K562 (cell line): Measurements from ENCODE around the gene GLI1. TPM values are rescaled to one million over a fixed set of nuclear protein-coding genes. Genes with fewer than 3 reads are reported as not detected.
A peak's percentile ranks its signal among the peaks of the same experiment; 100 is the strongest.

Experiments
- ATF7 ChIP-seq: fragments of 450-650 bp; IDR thresholded peaks from 2 replicates; pipeline ENCODE4 v1.7.1; 2014; ENCODE audit warnings: mild to moderate bottlenecking, moderate library complexity
- CBX8 ChIP-seq: fragments of 200-600 bp; sonication (generic); IDR thresholded peaks from 2 replicates; pipeline ENCODE4 v1.6.1; 2012; ENCODE audit warnings: borderline replicate concordance, mixed run types, low read depth, mild to moderate bottlenecking, moderate library complexity, mixed read lengths, low read length, control low read depth, inconsistent platforms; ENCODE audit not compliant: poor library complexity, severe bottlenecking; ENCODE audit errors: extremely low read depth
- CHD2 ChIP-seq: IDR thresholded peaks from 2 replicates; pipeline ENCODE4 v1.6.1; 2011; ENCODE audit warnings: low read depth, low read length
- ETS2 ChIP-seq: IDR thresholded peaks from 2 replicates; pipeline ENCODE4 v1.6.1; 2016; ENCODE audit warnings: borderline replicate concordance, missing genetic modification characterization, mild to moderate bottlenecking, moderate library complexity, missing compliant biosample characterization; ENCODE audit not compliant: poor library complexity, severe bottlenecking
- FOXP1 ChIP-seq: sonication (generic); formaldehyde crosslinking; IDR thresholded peaks from 2 replicates; pipeline ENCODE4 v1.8.0; 2022; ENCODE audit warnings: mild to moderate bottlenecking, missing genetic modification reagents
- JUN ChIP-seq, 2 experiments: sonication (generic) in 1 of 2; formaldehyde crosslinking in 1 of 2; IDR thresholded peaks; 2 replicates each; pipeline versions ENCODE4 v1.6.1 to v1.8.0; 2012 to 2022; ENCODE audit warnings: borderline replicate concordance in 2 of 2, mild to moderate bottlenecking in 2 of 2, improper control_type of control experiment in 1 of 2, low read depth in 1 of 2, low read length in 1 of 2, missing genetic modification reagents in 1 of 2
- NFIC ChIP-seq: fragments of 450-650 bp; IDR thresholded peaks from 2 replicates; pipeline ENCODE4 v1.6.1; 2017; ENCODE audit warnings: mild to moderate bottlenecking, inconsistent platforms
- NFYB ChIP-seq: IDR thresholded peaks from 2 replicates; pipeline ENCODE4 v1.6.1; 2011; ENCODE audit warnings: mild to moderate bottlenecking, moderate library complexity; ENCODE audit not compliant: insufficient read length; ENCODE audit errors: extremely low read depth
- SRSF9 ChIP-seq: fragments of 200-400 bp; formaldehyde crosslinking; IDR thresholded peaks from 2 replicates; pipeline ENCODE4 v1.6.1; 2017; ENCODE audit warnings: low read depth, low read length, borderline replicate concordance
- SUPT5H ChIP-seq: fragments of 450-650 bp; IDR thresholded peaks from 2 replicates; pipeline ENCODE4 v1.6.1; 2016
- TEAD4 ChIP-seq, 2 experiments: sonication (generic) in 1 of 2; formaldehyde crosslinking in 1 of 2; IDR thresholded peaks; 2 replicates each; pipeline versions ENCODE4 v1.6.1 to v1.8.0; 2012 to 2022; ENCODE audit warnings: borderline replicate concordance in 1 of 2, inconsistent platforms in 1 of 2, low read length in 1 of 2, mild to moderate bottlenecking in 1 of 2, missing genetic modification reagents in 1 of 2
- ZEB2 ChIP-seq: fragments of 450-650 bp; IDR thresholded peaks from 2 replicates; pipeline ENCODE4 v1.6.1; 2016
- ZNF239 ChIP-seq: fragments of 250-450 bp; sonication (Bioruptor Pico); IDR thresholded peaks from 2 replicates; pipeline ENCODE4 v1.4.0; 2020; ENCODE audit warnings: mild to moderate bottlenecking
- polyA plus RNA-seq, 8 experiments: library from polyadenylated mRNA; depleted of rRNA in 4 of 8; stranded (reverse) in 5 of 8; unstranded in 3 of 8; fragments of >200 nt; fragmentation: Nextera tagmentation in 2 of 8; fragmentation: Illumina TruSeq in 1 of 8; extraction: Ambion mirVana in 2 of 8; extraction: Trizol in 1 of 8; gene quantifications; 2 replicates each; pipeline versions ENCODE4 v1.2.1 to v1.2.3, GENCODE V29; 2011 to 2014; ENCODE audit warnings: inconsistent platforms in 1 of 8, missing spikeins in 1 of 8
- total RNA-seq, 7 experiments: library from RNA; depleted of rRNA in 6 of 7; stranded (reverse); fragments of >200 nt in 6 of 7; fragmentation: Illumina TruSeq in 2 of 7; extraction: Trizol in 2 of 7; gene quantifications; 2 replicates each; pipeline versions ENCODE4 v1.2.1 to v1.2.3, GENCODE V29; 2011 to 2021; ENCODE audit warnings: low replicate concordance in 1 of 7
- TF ChIP-seq, protein P1 (sequence below): sonication (generic); formaldehyde crosslinking; IDR thresholded peaks from 2 replicates; pipeline ENCODE4 v1.8.0; 2022; ENCODE audit warnings: mild to moderate bottlenecking, missing genetic modification reagents
- TF ChIP-seq, protein P2 (sequence below): fragments of 250-450 bp; sonication (Bioruptor Pico); IDR thresholded peaks from 2 replicates; pipeline ENCODE4 v1.8.0; 2021; ENCODE audit warnings: borderline replicate concordance, mild to moderate bottlenecking, moderate library complexity; ENCODE audit not compliant: poor library complexity, severe bottlenecking
- TF ChIP-seq, protein P3 (sequence below): sonication (generic); formaldehyde crosslinking; IDR thresholded peaks from 2 replicates; pipeline ENCODE4 v1.8.1; 2023; ENCODE audit warnings: mild to moderate bottlenecking, missing genetic modification reagents

Gene GLI1
- total and polyA plus RNA-seq, 9 of the 15 experiments (the other 6 are each of a cell fraction or from before 2014, with no cell fraction given) = 0.24 to 3.7 (median 0.61) TPM

DNA sequence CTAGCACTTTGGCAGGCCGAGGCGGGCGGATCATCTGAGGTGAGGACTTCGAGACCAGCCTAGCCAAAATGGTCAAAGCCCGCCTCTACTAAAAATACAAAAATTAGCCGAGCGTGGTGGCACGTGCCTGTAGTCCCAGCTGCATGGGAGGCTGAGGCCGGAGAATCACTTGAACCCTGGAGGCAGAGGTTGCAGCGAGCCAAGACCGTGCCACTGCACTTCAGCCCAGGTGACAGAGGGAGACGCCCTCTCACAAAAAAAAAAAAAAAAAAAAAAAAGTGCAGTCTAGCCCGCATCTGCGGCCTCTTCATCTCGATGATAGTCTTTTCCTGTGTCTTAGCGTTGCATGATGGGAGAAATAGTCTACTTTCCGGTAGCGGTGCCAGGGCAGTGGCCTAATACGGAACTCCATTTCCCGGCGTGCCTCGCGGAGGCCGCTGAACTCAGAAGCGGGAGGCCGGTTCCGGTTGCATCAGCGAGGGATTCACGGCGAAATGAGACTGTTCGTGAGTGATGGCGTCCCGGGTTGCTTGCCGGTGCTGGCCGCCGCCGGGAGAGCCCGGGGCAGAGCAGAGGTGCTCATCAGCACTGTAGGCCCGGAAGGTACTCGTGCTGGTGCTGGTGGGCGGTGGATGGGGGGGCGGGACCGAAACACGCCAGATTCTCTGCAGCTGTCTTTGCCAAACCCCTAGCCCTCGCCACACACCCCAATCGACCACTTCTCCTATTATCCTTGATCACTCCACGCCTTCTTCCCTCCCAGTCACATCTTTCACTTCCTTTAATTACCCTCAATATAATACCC, 28.2 kb downstream of the GLI1 start, which contains the start of gene MARS1 (continued):
- TF ChIP-seq TEAD4 (IDR thresholded peaks at IDR 0.05; ENCODE audit: low read length) (no peak), TEAD4 (CRISPR knock-in tag; IDR thresholded peaks at IDR 0.05; ENCODE audit: borderline replicate concordance) (no peak), NFIC (no peak), SUPT5H (peak; percentile 91), CBX8 (no peak), ZEB2 (no peak), JUN (IDR thresholded peaks at IDR 0.05; ENCODE audit: borderline replicate concordance, low read depth, low read length) (peak; percentile 72; the same call in 1 of the 2 replicates), JUN (CRISPR knock-in tag; IDR thresholded peaks at IDR 0.05; ENCODE audit: borderline replicate concordance) (no peak; the same call in 1 of the 2 replicates), ETS2 (tag) (no peak), ZNF239 (CRISPR knock-in tag) (no peak), ATF7 (peak; percentile 92), FOXP1 (no peak), NFYB (no peak), CHD2 (0 out of 2 replicates have a peak, but pooled peaks have one; percentile 44), SRSF9 (no peak)
- TF ChIP-seq, protein P1, sequence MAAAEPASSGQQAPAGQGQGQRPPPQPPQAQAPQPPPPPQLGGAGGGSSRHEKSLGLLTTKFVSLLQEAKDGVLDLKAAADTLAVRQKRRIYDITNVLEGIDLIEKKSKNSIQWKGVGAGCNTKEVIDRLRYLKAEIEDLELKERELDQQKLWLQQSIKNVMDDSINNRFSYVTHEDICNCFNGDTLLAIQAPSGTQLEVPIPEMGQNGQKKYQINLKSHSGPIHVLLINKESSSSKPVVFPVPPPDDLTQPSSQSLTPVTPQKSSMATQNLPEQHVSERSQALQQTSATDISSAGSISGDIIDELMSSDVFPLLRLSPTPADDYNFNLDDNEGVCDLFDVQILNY (CRISPR knock-in tag) = no peak; the same call in 1 of the 2 replicates
- TF ChIP-seq, protein P2, sequence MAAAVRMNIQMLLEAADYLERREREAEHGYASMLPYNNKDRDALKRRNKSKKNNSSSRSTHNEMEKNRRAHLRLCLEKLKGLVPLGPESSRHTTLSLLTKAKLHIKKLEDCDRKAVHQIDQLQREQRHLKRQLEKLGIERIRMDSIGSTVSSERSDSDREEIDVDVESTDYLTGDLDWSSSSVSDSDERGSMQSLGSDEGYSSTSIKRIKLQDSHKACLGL (CRISPR knock-in tag) = no peak
- TF ChIP-seq, protein P3, sequence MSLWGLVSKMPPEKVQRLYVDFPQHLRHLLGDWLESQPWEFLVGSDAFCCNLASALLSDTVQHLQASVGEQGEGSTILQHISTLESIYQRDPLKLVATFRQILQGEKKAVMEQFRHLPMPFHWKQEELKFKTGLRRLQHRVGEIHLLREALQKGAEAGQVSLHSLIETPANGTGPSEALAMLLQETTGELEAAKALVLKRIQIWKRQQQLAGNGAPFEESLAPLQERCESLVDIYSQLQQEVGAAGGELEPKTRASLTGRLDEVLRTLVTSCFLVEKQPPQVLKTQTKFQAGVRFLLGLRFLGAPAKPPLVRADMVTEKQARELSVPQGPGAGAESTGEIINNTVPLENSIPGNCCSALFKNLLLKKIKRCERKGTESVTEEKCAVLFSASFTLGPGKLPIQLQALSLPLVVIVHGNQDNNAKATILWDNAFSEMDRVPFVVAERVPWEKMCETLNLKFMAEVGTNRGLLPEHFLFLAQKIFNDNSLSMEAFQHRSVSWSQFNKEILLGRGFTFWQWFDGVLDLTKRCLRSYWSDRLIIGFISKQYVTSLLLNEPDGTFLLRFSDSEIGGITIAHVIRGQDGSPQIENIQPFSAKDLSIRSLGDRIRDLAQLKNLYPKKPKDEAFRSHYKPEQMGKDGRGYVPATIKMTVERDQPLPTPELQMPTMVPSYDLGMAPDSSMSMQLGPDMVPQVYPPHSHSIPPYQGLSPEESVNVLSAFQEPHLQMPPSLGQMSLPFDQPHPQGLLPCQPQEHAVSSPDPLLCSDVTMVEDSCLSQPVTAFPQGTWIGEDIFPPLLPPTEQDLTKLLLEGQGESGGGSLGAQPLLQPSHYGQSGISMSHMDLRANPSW = no peak
